Neuronal stem cell (in vitro differentiated cells): ENCODE results near the gene WDFY3.

Experiments
- DNase-seq: peaks from one replicate; pipeline ENCODE4 v3.0.0-alpha.2; 2013; ENCODE audit warnings: low spot score
- H2AFZ ChIP-seq: one replicate; pipeline ENCODE4 v1.6.1; 2013; ENCODE audit warnings: mild to moderate bottlenecking, low read length, inconsistent platforms
- H2AK5ac ChIP-seq: 2 replicates; pipeline ENCODE4 v1.6.1; 2013; ENCODE audit warnings: low read depth, mild to moderate bottlenecking, inconsistent platforms, low read length, moderate library complexity, mixed read lengths
- H2BK120ac ChIP-seq: 2 replicates; pipeline ENCODE4 v1.6.1; 2013; ENCODE audit warnings: low read depth, mild to moderate bottlenecking, inconsistent platforms, low read length, moderate library complexity, mixed read lengths
- H2BK12ac ChIP-seq: one replicate; pipeline ENCODE4 v1.6.1; 2013; ENCODE audit warnings: low read length, inconsistent platforms
- H2BK15ac ChIP-seq: 2 replicates; pipeline ENCODE4 v1.6.1; 2013; ENCODE audit warnings: mild to moderate bottlenecking, low read length, inconsistent platforms, mixed read lengths
- H2BK5ac ChIP-seq: one replicate; pipeline ENCODE4 v1.6.1; 2013; ENCODE audit warnings: inconsistent platforms, mild to moderate bottlenecking, low read length, moderate library complexity
- H3K14ac ChIP-seq: one replicate; pipeline ENCODE4 v1.6.1; 2013; ENCODE audit warnings: low read length, inconsistent platforms
- H3K18ac ChIP-seq: 2 replicates; pipeline ENCODE4 v1.6.1; 2013; ENCODE audit warnings: low read length, inconsistent platforms
- H3K23ac ChIP-seq: 2 replicates; pipeline ENCODE4 v1.6.1; 2013; ENCODE audit warnings: low read depth, mild to moderate bottlenecking, mixed read lengths, low read length, inconsistent platforms; ENCODE audit not compliant: poor library complexity
- H3K27ac ChIP-seq: replicated peaks from 3 replicates; pipeline ENCODE4 v1.5.1; 2013; ENCODE audit warnings: low read length, inconsistent platforms
- H3K27me3 ChIP-seq, 3 experiments: 2 replicates each; pipeline ENCODE4 v1.6.1; 2013; ENCODE audit warnings: low read length in 3 of 3, mild to moderate bottlenecking in 2 of 3, inconsistent platforms in 1 of 3, low read depth in 1 of 3, mixed read lengths in 1 of 3, moderate library complexity in 1 of 3; ENCODE audit not compliant: control insufficient read depth in 3 of 3, insufficient read depth in 3 of 3
- H3K36me3 ChIP-seq, 2 donors: replicated peaks in 1 of 2; 2 replicates each; pipeline ENCODE4 v1.6.1; 2013; ENCODE audit warnings: low read length in 2 of 2; ENCODE audit not compliant: control insufficient read depth in 2 of 2, insufficient read depth in 2 of 2
- H3K4ac ChIP-seq: 2 replicates; pipeline ENCODE4 v1.6.1; 2013; ENCODE audit warnings: inconsistent platforms, mild to moderate bottlenecking, low read length, moderate library complexity
- H3K4me1 ChIP-seq, 2 donors: 1 replicate in 1 of 2; 2 replicates in 1 of 2; pipeline ENCODE4 v1.6.1; 2013; ENCODE audit warnings: low read length in 2 of 2, low read depth in 1 of 2; ENCODE audit not compliant: control insufficient read depth in 2 of 2, insufficient read depth in 1 of 2
- H3K4me2 ChIP-seq: one replicate; pipeline ENCODE4 v1.6.1; 2013; ENCODE audit warnings: mild to moderate bottlenecking, low read length, inconsistent platforms; ENCODE audit not compliant: insufficient read depth, poor library complexity, severe bottlenecking
- H3K4me3 ChIP-seq, 2 donors: 2 replicates each; pipeline ENCODE4 v1.5.1; 2013; ENCODE audit warnings: low read length in 2 of 2, mild to moderate bottlenecking in 2 of 2, inconsistent platforms in 1 of 2, moderate library complexity in 1 of 2
- H3K79me1 ChIP-seq: one replicate; pipeline ENCODE4 v1.6.1; 2013; ENCODE audit warnings: low read depth, mild to moderate bottlenecking, inconsistent platforms, low read length, moderate library complexity
- H3K9ac ChIP-seq: one replicate; pipeline ENCODE4 v1.6.1; 2013; ENCODE audit warnings: mild to moderate bottlenecking, low read depth, low read length, inconsistent platforms; ENCODE audit not compliant: poor library complexity
- H3K9me3 ChIP-seq, 2 donors: replicated peaks in 1 of 2; 2 replicates each; pipeline versions ENCODE3 to v1.6.1; 2013; ENCODE audit warnings: low read length in 2 of 2, mild to moderate bottlenecking in 2 of 2, inconsistent platforms in 1 of 2, low read depth in 1 of 2, mixed read lengths in 1 of 2, moderate library complexity in 1 of 2; ENCODE audit not compliant: control insufficient read depth in 2 of 2, insufficient read depth in 1 of 2
- H4K8ac ChIP-seq: one replicate; pipeline ENCODE4 v1.6.1; 2013; ENCODE audit warnings: low read depth, mild to moderate bottlenecking, inconsistent platforms, low read length, moderate library complexity
- H4K91ac ChIP-seq: one replicate; pipeline ENCODE4 v1.6.1; 2013; ENCODE audit warnings: low read length, low read depth, mild to moderate bottlenecking, inconsistent platforms; ENCODE audit not compliant: poor library complexity
- WGBS, 2 donors: extraction: QIAGEN DNeasy Blood & Tissue Kit; methylation state at CpG; one replicate each; pipeline ENCODE4 v1.1.7; 2013; ENCODE audit warnings: missing lambda C conversion rate in 2 of 2, mixed read lengths in 1 of 2; ENCODE audit not compliant: insufficient read length in 2 of 2, insufficient replicate concordance in 1 of 2; ENCODE audit errors: extremely low coverage in 2 of 2; 5-methylcytosine and 5-hydroxymethylcytosine counted together

Gene WDFY3

DNA sequence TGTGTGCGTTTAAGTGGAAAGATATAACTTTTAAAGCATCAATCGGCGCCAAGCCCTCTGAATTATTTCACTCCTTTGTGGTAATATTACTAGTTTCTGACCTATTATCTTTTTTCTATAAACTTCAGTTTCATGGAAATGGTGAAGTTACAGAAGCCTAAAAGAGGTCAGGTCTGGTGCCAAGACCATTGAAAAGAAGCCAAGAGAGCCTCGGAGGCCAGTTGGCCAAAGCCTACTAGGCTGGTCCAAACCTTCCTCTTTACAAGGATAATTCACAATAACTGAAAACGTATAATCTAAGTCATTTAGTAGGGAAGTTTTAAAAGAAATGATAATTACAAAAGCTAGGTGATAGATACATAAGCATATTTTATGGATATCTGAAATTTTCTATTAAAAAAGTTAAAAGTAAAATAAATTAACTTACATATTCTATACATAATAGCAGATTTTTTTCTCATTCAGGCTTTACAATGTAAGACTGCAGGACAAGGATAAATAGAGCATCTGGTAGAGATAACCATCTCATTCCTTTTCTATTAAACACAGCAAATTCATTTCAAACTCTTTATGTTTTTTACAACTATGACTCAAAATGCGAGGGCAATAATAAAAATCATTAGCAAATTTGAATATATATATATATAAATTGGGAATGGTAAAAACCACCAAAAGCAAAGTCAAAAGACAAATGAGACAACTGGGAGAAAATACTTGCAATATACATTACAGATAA lies 49.2 kb downstream of the WDFY3 start:
- no peak for DNase-seq
- no peak overlapping the region for H4K91ac ChIP-seq
- no peak overlapping the region for H3K9ac ChIP-seq
- H3K4me2 ChIP-seq = no peak overlapping the region
- H2BK12ac ChIP-seq = no peak overlapping the region
- no peak overlapping the region for H3K18ac ChIP-seq
- no peaks in the 10 kb centered on the region for H3K9me3 ChIP-seq
- H4K8ac ChIP-seq = no peak overlapping the region
- H3K4me3 ChIP-seq = no peak overlapping the region
- H2BK15ac ChIP-seq = no peak overlapping the region
- no peak overlapping the region for H2BK5ac ChIP-seq
- H2BK120ac ChIP-seq = no peak overlapping the region
- WGBS, 2 donors = no CpG with 5 or more reads among the region's 6 CpGs
- H2AFZ ChIP-seq = no peak overlapping the region
- H3K4ac ChIP-seq = no peak overlapping the region
- H2AK5ac ChIP-seq = no peak overlapping the region
- peaks cover 0 to 24% of the 10 kb centered on the region in 2 donors for H3K36me3 ChIP-seq
- H3K23ac ChIP-seq = no peak overlapping the region
- H3K79me1 ChIP-seq = peaks cover 1% of the 10 kb centered on the region
- H3K27me3 ChIP-seq = no peaks in the 10 kb centered on the region
- no peak overlapping the region for H3K14ac ChIP-seq
- H3K4me1 ChIP-seq = no peaks in the 10 kb centered on the region
- H3K27ac ChIP-seq = no peak overlapping the region

DNA sequence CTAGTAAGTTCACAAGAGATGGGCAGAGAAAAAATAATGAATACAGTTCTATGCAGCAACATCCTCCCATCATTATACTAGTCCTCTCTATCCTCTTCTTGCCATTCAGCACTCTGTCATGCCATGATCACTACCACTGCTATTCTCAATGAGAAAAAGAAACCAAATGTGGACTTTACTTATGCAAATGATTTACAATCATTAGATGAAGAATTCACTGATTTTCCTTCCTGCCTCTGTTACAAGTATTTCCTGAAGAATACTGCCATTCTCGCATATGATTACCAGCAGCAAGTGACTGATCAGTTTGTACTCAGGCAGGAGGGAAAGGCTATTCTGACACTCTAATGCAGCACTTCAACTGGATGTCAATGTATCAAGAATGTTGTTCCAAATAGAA lies 50.3 kb downstream of the WDFY3 start:
- WGBS, 2 donors = no CpG with 5 or more reads among the region's 1 CpG
- no peak overlapping the region for H3K9ac ChIP-seq
- peaks cover 2% of the 10 kb centered on the region for H3K79me1 ChIP-seq
- H4K8ac ChIP-seq = no peak overlapping the region
- no peak overlapping the region for H4K91ac ChIP-seq
- no peak overlapping the region for H2BK120ac ChIP-seq
- no peak overlapping the region for H2BK15ac ChIP-seq
- H3K23ac ChIP-seq = no peak overlapping the region
- H2AK5ac ChIP-seq = no peak overlapping the region
- no peak overlapping the region for H2BK5ac ChIP-seq
- H3K4me3 ChIP-seq = no peak overlapping the region
- H3K27me3 ChIP-seq = no peaks in the 10 kb centered on the region
- H3K27ac ChIP-seq = no peak overlapping the region
- DNase-seq = no peak
- H2BK12ac ChIP-seq = no peak overlapping the region
- H3K4me1 ChIP-seq = no peaks in the 10 kb centered on the region
- H3K9me3 ChIP-seq = no peaks in the 10 kb centered on the region
- H3K36me3 ChIP-seq = peaks cover 0 to 34% of the 10 kb centered on the region in 2 donors
- no peak overlapping the region for H2AFZ ChIP-seq
- H3K18ac ChIP-seq = no peak overlapping the region
- no peak overlapping the region for H3K14ac ChIP-seq
- H3K4ac ChIP-seq = no peak overlapping the region
- no peak overlapping the region for H3K4me2 ChIP-seq

DNA sequence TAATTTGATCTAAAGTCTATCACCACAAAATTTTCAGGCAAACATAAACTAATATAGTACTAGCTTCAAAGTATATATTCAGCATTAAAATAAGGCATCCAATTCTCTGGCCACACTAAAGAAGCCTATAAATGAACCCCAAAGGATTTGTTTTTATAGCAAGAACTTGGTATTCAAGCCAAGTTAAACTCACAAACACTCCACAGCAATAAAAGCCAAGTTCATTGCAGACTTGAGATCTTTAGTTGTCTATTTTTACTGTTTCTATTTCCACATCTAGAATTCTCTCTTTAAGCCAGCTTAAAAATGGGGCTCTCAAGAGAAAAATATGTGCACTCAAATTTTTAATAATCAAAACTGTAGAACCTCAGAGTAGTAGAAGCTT lies 51.1 kb downstream of the WDFY3 start:
- H2BK120ac ChIP-seq = no peak overlapping the region
- no peak overlapping the region for H4K91ac ChIP-seq
- no peak overlapping the region for H2AFZ ChIP-seq
- no peaks in the 10 kb centered on the region for H3K27me3 ChIP-seq
- no peak overlapping the region for H2BK12ac ChIP-seq
- no peak overlapping the region for H3K23ac ChIP-seq
- H2AK5ac ChIP-seq = no peak overlapping the region
- H3K4ac ChIP-seq = no peak overlapping the region
- H3K9me3 ChIP-seq = no peaks in the 10 kb centered on the region
- H3K14ac ChIP-seq = no peak overlapping the region
- DNase-seq = no peak
- H3K27ac ChIP-seq = no peak overlapping the region
- H4K8ac ChIP-seq = no peak overlapping the region
- H2BK5ac ChIP-seq = no peak overlapping the region
- no peak overlapping the region for H3K9ac ChIP-seq
- H3K36me3 ChIP-seq = peaks cover 0 to 37% of the 10 kb centered on the region in 2 donors
- no peak overlapping the region for H3K4me2 ChIP-seq
- H3K4me1 ChIP-seq = no peaks in the 10 kb centered on the region
- H3K4me3 ChIP-seq = no peak overlapping the region
- H2BK15ac ChIP-seq = no peak overlapping the region
- no peak overlapping the region for H3K18ac ChIP-seq
- peaks cover 3% of the 10 kb centered on the region for H3K79me1 ChIP-seq

DNA sequence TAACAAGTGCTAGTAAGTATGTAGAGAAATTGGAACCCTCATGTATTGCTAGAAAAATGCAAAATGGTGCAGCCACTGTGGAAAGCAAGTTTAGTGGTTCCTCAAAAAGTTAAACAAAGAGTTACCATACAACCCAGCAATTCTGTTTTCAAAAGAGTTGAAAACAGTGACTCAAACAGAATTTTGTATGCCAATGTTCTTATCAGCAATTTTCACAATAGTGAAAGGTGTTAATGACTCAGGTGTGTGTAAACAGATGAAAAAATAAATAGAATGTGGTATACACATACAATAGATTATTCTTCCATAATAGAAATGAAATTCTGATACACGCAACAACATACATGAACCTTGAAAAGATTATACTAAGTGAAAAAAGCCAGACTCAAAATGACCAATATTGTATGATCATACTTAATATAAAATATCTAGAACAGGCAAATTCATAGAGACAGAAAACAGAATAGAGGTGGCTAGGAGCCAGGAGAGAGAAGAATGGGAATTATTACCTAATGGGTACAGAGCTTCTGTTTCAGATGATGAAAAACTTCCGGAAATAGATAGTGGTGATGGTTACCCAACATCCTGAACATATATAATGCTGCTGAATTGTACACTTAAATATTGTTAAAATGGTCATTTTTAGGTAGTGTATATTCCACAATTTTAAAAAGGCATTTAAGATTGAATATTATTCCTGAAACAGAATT lies 51.6 kb downstream of the WDFY3 start:
- H2AFZ ChIP-seq = no peak overlapping the region
- no CpG with 5 or more reads among the region's 2 CpGs for WGBS, 2 donors
- H3K4ac ChIP-seq = no peak overlapping the region
- H2BK12ac ChIP-seq = no peak overlapping the region
- DNase-seq = no peak
- H2BK15ac ChIP-seq = no peak overlapping the region
- no peak overlapping the region for H2AK5ac ChIP-seq
- H3K23ac ChIP-seq = no peak overlapping the region
- no peak overlapping the region for H3K9ac ChIP-seq
- H2BK120ac ChIP-seq = no peak overlapping the region
- H3K9me3 ChIP-seq = no peaks in the 10 kb centered on the region
- no peak overlapping the region for H3K14ac ChIP-seq
- H3K18ac ChIP-seq = no peak overlapping the region
- H2BK5ac ChIP-seq = no peak overlapping the region
- H3K4me2 ChIP-seq = no peak overlapping the region
- H3K4me1 ChIP-seq = no peaks in the 10 kb centered on the region
- H3K79me1 ChIP-seq = peaks cover 3% of the 10 kb centered on the region
- no peak overlapping the region for H4K8ac ChIP-seq
- H3K4me3 ChIP-seq = no peak overlapping the region
- H3K36me3 ChIP-seq = peaks cover 0 to 35% of the 10 kb centered on the region in 2 donors
- H3K27me3 ChIP-seq = no peaks in the 10 kb centered on the region
- H3K27ac ChIP-seq = no peak overlapping the region
- H4K91ac ChIP-seq = no peak overlapping the region
